GM12891 (cell line): ENCODE data around the gene CCR3.

Experiments
- POLR2A ChIP-seq: IDR thresholded peaks from 2 replicates; pipeline ENCODE4 v1.6.1; 2011; ENCODE audit warnings: low read depth, low read length, control low read depth
- POLR2AphosphoS5 ChIP-seq: IDR thresholded peaks from 2 replicates; pipeline ENCODE4 v1.6.1; 2011; ENCODE audit warnings: low read depth, low read length, control low read depth
- SPI1 ChIP-seq: IDR thresholded peaks from 2 replicates; pipeline ENCODE4 v1.6.1; 2011; ENCODE audit warnings: low read depth, low read length, control low read depth
- TAF1 ChIP-seq: IDR thresholded peaks from 2 replicates; pipeline ENCODE4 v1.6.1; 2011; ENCODE audit warnings: low read depth, low read length, control low read depth

DNA sequence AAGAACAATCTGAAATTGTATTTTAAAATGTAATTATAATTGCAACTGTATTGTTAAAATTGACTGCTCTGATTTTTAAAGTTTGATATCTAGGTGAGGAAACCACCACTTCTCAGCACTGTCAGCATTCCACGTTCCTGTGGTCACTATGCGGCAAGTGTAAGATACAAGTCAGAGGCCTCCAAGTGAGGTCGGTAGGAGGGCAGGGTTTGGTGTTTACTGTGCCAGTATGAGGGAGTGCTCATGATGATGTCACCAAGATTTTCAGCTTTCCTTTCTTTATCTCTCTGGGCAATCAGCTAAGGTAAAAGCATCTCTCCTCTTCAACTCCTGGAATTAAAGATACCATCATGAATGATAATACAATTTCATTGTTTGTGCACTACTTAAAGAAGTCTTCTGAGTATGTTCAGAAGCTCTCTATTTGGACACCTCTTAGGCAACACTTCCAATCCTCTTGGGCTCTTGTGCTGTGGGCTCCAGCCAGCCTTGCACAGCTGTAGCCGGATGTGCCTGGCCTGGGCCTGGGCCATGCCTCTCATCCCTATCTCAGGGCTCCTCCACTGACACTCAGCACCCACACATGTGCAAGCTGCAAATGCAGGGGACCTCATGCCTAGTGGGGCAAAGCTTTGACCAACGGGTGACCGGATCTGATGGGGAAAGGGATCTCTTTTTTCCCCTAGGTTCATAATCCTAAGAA is 42.9 kb downstream of the CCR3 start:
- TF ChIP-seq POLR2A = no peak
- TF ChIP-seq POLR2AphosphoS5 = no peak
- no peak for TF ChIP-seq SPI1
- no peak for TF ChIP-seq TAF1
